ENCODE results near the gene PARP2. TPM values are rescaled to one million over a fixed set of nuclear protein-coding genes. Genes with fewer than 3 reads are reported as not detected.

The PARP2 gene
- total and polyA plus RNA-seq, 4 donors, result 10.9 to 17.7 (median 15.4) TPM

DNA sequence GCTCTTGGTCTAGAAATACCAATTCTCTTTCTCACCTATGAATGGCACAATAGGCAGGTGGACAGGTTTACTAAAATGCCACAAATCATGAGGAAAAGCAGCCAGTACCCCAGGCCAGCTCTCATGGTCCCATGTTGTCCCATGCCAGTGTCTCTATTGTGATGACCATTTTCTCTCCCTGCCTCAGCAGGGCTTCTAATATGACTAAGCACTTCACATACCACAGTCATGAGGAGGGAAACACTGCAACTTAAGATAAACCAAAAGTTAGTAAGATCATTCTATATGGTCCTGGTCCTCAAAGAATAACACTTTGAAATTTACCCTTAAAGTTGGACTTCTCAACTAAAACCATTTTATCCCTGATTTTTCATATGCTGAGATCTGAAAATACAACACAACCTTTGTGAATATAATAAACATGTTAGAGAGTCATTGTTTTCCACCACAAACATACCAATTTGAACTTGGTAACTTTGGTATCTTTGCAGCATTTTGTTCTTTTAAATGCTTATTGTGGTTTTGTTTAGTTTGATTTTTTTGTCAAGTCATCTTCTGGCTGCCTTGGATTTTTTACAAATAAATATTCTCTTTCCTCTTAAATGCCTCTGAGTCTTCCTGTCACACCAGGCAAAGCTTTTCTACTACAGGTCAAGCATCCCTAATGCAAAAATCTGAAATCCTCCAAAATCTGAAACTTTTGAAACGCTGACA is 41.2 kb upstream of the PARP2 start:
- Histone ChIP-seq H3K9me3 (ENCODE audit: control insufficient read depth in 4 of 4, insufficient read depth in 3 of 4, low read length in 3 of 4) (no peaks in the 10 kb centered on the region), H3K9ac (ENCODE audit: insufficient read depth in 1 of 2, low read length in 2 of 2) (no peak overlapping the region), H3K27ac (ENCODE audit: low read depth in 1 of 2, low read length in 1 of 2) (no peak overlapping the region), H3K4me1 (ENCODE audit: control insufficient read depth in 5 of 5, insufficient read depth in 5 of 5, low read length in 5 of 5) (peaks cover 0 to 18% (median 6%) of the 10 kb centered on the region in 5 donors), H3K36me3 (ENCODE audit: control insufficient read depth in 4 of 4, insufficient read depth in 4 of 4, low read length in 4 of 4) (peaks cover 9 to 46% (median 12%) of the 10 kb centered on the region in 4 donors), H3K27me3 (ENCODE audit: control insufficient read depth in 3 of 3, insufficient read depth in 3 of 3, low read length in 2 of 3) (no peaks in the 10 kb centered on the region), H3K4me3 (no peak overlapping the region)
- TF ChIP-seq, protein P1, sequence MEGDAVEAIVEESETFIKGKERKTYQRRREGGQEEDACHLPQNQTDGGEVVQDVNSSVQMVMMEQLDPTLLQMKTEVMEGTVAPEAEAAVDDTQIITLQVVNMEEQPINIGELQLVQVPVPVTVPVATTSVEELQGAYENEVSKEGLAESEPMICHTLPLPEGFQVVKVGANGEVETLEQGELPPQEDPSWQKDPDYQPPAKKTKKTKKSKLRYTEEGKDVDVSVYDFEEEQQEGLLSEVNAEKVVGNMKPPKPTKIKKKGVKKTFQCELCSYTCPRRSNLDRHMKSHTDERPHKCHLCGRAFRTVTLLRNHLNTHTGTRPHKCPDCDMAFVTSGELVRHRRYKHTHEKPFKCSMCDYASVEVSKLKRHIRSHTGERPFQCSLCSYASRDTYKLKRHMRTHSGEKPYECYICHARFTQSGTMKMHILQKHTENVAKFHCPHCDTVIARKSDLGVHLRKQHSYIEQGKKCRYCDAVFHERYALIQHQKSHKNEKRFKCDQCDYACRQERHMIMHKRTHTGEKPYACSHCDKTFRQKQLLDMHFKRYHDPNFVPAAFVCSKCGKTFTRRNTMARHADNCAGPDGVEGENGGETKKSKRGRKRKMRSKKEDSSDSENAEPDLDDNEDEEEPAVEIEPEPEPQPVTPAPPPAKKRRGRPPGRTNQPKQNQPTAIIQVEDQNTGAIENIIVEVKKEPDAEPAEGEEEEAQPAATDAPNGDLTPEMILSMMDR (IDR thresholded peaks at IDR 0.05; ENCODE audit: control extremely low read depth, extremely low read depth), result no peak
- no peak for DNase-seq
- ATAC-seq (ENCODE audit: insufficient read depth, low FRiP score), result no peak
- WGBS, 2 donors, result 74 to 78% methylated on average over 1 of the region's 1 CpG

DNA sequence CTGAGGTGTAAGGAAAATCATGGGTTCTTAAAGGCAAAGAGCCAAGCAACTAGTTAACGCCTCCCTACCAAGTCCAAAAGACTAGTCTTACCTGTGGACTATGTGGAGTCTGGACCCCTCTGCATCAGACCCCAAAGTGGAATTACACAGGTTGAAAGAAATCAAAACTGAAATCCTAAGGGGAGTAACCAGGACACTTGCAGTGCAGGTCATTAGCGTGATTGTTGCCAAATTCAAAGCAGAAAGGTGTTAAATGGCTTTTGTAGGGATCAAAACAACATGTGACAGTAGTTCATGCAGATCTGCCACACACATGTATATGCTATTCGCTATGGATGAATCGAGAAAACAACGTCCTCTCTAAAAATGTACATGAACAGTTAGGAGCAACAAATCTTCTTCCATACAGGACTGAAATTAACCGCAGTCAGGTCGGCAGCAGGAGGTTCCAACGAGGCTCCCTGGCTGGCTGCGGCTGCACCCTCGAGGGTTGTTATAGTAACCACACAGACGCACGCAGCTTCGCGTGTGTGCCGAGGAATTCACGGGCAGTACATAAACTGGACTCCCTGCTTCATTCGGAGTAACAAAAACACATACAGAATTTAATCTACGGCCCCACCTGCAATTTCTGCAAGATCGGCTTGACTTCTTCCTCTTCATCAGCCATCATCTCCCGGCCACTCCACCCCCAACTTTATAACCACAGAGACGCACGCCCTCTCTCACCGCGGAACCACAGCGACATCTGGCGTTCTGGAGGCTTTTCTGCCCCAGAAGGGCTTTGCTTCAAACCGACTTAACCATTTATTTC is 38.0 kb upstream of the PARP2 start, which contains the start of gene TTC5:
Gene TTC5 (minus strand): TSS at position 687 of the 814 bp plus-strand sequence. CDS start 14 bp downstream, at position 673.
- TF ChIP-seq, protein P1 (IDR thresholded peaks at IDR 0.05; ENCODE audit: control extremely low read depth, extremely low read depth), result peak; percentile 82
- ATAC-seq (ENCODE audit: insufficient read depth, low FRiP score) (peak; percentile 94), DNase-seq (peak; percentile 91 to 95 (median 93))
- Histone ChIP-seq H3K27ac (ENCODE audit: low read depth in 1 of 2, low read length in 1 of 2) (peak within 1 kb of the TSS in 1 of 2 donors; percentile 80), H3K9me3 (ENCODE audit: control insufficient read depth in 4 of 4, insufficient read depth in 3 of 4, low read length in 3 of 4) (no peaks in the 10 kb centered on the region), H3K36me3 (ENCODE audit: control insufficient read depth in 4 of 4, insufficient read depth in 4 of 4, low read length in 4 of 4) (peaks cover under 1 to 18% (median 3%) of the 10 kb centered on the region in 4 donors), H3K9ac (ENCODE audit: insufficient read depth in 1 of 2, low read length in 2 of 2) (peak within 1 kb of the TSS; percentile 57 to 71), H3K27me3 (ENCODE audit: control insufficient read depth in 3 of 3, insufficient read depth in 3 of 3, low read length in 2 of 3) (no peaks in the 10 kb centered on the region), H3K4me3 (peak within 1 kb of the TSS; percentile 91), H3K4me1 (ENCODE audit: control insufficient read depth in 5 of 5, insufficient read depth in 5 of 5, low read length in 5 of 5) (peaks cover 0 to 18% (median 6%) of the 10 kb centered on the region in 5 donors)
- WGBS, 2 donors, result 1% methylated on average over 27 of the region's 27 CpGs

DNA sequence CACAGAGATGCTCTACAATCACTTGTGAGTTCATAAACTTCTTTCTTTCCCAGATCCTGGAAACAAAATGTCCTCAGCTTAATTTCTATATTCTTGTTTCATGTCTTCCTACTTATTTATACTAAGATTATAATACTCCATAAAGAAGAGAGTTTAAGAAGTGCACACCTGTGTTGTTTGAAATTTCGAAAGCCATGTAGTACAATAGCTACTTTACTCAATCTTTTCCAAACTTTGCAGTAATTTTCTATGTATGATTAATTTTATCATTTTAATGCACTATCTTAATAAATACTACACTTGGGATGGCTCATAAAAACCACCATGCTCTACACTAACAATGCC is 37.4 kb upstream of the PARP2 start:
- 96 to 100% methylated on average over 1 of the region's 1 CpG for WGBS, 2 donors
- Histone ChIP-seq H3K4me1 (ENCODE audit: control insufficient read depth in 5 of 5, insufficient read depth in 5 of 5, low read length in 5 of 5) (peaks cover 0 to 18% (median 6%) of the 10 kb centered on the region in 5 donors), H3K9ac (ENCODE audit: insufficient read depth in 1 of 2, low read length in 2 of 2) (no peak overlapping the region), H3K36me3 (ENCODE audit: control insufficient read depth in 4 of 4, insufficient read depth in 4 of 4, low read length in 4 of 4) (peaks cover 0 to 13% (median under 1%) of the 10 kb centered on the region in 4 donors), H3K9me3 (ENCODE audit: control insufficient read depth in 4 of 4, insufficient read depth in 3 of 4, low read length in 3 of 4) (no peaks in the 10 kb centered on the region), H3K27ac (ENCODE audit: low read depth in 1 of 2, low read length in 1 of 2) (no peak overlapping the region), H3K4me3 (no peak overlapping the region), H3K27me3 (ENCODE audit: control insufficient read depth in 3 of 3, insufficient read depth in 3 of 3, low read length in 2 of 3) (no peaks in the 10 kb centered on the region)
- no peak for DNase-seq
- TF ChIP-seq, protein P1 (IDR thresholded peaks at IDR 0.05; ENCODE audit: control extremely low read depth, extremely low read depth), result no peak
- ATAC-seq (ENCODE audit: insufficient read depth, low FRiP score), result no peak

Measured in lung (tissue), 12 donors.